GM21381 (cell line): Measurements from ENCODE around the gene SFTPA2.
"Not testable (repeated sequence)": the region's sequence is repeated elsewhere in the genome, so short reads cannot be mapped to it uniquely, and the experiment has no call there.

Experiments
- ATAC-seq: cut with Tn5 transposase; IDR thresholded peaks from one replicate; pipeline ENCODE4 v1.9.1; 2021; ENCODE audit warnings: mild to moderate bottlenecking, moderate library complexity; ENCODE audit not compliant: unreplicated experiment

The SFTPA2 gene

DNA sequence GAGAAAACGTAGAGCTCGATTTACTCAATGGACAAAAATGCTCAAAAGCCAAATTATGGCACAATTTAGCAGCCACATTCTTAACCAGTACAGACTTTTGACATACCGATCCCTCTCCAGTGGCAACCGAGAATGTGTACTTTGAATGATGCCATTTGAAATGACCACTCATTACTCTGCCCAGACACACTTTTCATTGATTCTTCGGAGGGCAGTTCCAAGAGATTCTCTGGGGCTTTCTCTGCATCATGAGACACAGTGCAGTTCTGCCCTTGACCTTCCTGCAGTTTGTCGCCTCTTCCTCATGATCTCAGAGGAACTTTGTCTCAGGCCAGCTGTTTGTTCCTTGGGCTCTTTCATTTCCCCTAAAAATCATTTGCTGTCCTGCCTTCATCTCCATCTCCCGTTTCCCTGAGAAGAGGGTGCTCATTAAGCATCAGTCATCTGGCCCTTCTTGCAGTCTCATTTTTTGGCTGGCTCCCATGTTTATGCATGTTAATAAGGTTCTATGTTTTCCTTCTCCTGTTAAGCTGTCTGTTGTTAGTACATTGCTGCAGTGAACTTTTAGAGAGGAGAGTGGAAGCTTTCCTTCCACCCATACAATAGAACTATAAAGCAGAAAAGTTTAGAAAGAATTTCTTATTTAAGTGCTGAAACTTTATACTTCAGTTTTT lies 43.5 kb downstream of the SFTPA2 start:
- not testable (repeated sequence) for ATAC-seq

DNA sequence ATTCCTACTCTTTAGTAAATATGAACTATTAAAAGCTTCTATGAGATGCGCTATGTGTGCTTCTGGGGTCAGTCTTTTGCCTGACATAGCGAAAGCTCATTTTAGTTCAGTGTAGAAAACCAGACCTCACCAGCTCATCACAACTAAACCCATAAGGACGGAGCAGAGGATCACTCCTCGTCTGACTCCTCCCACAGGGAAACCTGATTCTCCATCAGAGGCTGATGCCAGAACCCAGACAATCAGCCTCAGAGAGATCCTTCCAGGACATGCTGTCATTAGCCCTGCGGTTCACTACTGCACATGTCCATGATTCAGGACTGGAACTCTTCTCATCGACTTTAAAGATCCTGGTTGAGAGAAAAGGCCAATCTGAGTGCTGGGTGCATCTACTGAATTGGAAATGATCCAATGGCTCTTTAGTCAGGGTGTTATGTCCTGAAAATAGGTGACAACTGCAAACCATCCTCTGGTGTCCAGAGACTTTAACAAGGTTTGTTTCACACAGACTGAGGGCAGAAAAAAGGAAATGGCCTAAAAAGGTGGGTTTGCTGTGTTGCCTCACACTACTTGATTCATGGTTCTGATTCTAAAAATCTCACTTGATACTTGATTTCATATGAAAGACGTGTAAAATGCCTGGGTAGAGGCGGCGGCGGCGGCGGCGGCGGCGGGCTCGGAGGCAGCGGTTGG lies 48.2 kb downstream of the SFTPA2 start, which contains the start of gene EIF5AL1:
TSS of gene EIF5AL1 (plus strand) at position 643 of the 693 bp plus-strand sequence. CDS start 117 bp downstream, outside the sequence.
- ATAC-seq: not testable (repeated sequence)

DNA sequence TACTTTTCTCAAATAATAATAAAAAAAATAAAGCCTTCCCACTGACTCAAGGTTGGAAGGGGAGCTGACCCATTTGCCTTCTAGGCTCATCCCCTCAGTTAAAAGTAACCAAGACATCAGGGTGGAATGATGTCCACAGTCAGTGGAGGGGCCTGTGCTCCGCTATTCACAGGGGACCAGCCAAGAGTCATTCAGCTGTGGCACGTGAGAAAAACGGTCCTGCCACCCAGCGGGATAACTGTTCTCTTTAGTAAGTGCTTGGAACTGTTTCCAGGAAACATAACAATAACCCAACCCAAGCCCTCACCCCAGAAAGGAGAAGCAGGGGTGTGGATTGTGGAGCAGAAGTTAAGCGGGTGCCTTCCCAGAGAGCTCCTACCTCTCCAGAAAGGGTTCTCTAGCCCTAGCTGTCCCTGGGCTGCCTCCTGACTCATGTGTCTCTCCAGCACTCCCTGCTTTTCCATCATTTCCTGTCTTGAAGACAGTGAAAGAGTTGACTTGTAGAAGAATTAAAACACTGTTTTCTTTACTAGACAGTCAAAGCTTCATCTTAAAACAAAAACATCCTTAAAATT lies 50.2 kb downstream of the SFTPA2 start:
- ATAC-seq: not testable (repeated sequence)

DNA sequence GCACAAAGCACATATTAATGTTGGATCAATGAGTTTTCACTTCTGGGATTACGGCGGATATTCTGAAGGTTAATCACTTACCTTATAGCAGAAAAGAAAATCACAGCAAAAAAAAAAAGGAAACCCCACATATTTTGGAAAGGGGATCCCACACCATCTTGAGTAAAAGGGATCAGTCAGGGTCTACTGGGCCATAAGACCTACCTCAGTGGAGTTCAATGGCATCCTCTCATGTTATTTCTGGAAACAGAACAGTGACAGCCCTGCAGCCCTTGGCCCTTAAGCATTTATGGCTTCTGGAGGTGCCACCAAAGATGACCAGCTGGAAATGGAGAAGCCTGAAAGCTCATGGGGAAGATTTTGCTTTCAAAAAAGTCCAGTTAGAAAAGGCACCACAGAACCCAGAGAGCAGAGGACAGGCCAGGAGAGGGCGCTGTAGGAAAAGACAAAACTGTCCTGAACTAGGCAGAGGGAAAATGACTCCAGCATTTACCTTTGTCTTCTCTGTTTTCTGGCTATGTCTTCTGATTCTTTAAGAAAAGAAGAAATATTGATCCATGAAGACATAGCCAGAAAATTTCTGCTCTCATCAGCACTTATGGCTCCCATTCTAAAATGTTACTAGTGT lies 50.8 kb downstream of the SFTPA2 start:
- ATAC-seq: not testable (repeated sequence)

DNA sequence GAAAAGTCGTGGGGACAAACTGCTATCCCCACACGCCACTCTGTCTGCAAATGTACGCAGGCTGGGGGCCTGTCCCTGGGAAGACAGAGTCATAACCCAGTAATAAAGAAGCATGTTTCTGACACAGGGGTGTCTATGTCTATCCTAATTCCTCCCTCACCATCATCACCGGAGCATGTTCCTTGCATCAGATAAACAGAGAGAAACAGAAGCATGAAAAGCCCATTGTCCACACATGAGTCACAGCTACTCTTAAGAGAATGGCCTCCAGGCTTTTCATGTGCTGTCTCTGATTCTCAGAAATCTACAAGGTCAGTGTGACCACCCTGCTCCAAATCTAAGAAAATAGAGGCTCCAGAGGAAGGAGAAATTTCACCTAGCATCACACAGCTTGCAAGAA lies 52.0 kb downstream of the SFTPA2 start:
- ATAC-seq: not testable (repeated sequence)

DNA sequence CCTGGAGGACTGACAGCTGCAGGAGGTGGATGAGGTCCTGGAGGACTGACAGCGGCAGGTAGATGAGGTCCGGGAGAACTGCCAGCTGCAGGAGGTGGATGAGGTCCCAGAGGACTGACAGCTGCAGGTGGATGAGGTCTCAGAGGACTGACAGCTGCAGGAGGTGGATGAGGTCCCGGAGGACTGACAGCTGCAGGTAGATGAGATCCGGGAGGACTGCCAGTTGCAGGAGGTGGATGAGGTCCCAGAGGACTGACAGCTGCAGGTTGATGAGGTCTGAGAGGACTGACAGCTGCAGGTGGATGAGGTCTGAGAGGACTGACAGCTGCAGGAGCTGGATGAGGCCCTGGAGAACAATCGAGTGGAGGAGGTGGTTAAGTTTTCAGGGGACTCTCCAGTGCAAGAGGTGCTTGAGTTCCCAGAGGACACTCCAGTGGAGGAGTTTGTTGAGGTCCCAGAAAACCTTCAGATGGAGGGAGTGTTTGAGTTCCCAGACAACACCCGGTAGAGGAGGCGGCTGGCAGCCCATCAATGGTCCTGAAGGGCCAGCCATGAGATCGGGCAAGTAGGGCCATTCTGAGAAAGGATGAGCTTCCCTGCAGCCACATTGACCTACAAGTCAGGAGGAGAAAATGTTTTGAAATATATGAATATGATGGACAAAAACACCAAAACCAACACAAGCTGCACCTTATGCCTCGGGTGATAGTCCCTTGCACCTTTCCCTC lies 52.6 kb downstream of the SFTPA2 start:
- no peak for ATAC-seq
